Occipital lobe (tissue), 2 donors: ENCODE results near the gene HMCN2. TPM values are rescaled to one million over a fixed set of nuclear protein-coding genes. Genes with fewer than 3 reads are reported as not detected.
"Not testable (repeated sequence)": the region's sequence is repeated elsewhere in the genome, so short reads cannot be mapped to it uniquely, and the experiment has no call there.

Experiments
- DNase-seq: peaks from one replicate; lab custom pipeline; 2025; lab: John Stamatoyannopoulos, UW
- total RNA-seq: library from RNA; depleted of rRNA; stranded (reverse); fragments of >200 nt; gene quantifications from one replicate; pipeline ENCODE4 v1.2.3, GENCODE V29; 2014

HMCN2 gene
- total RNA-seq, 1 donor from 2014 or later: not detected

- no peak for DNase-seq
Measured at GRCh38 chr9:130385257-130385656, 119.7 kb downstream of the HMCN2 start.

- DNase-seq: no peak
Measured at GRCh38 chr9:130387398-130387797, 121.8 kb downstream of the HMCN2 start.

DNA sequence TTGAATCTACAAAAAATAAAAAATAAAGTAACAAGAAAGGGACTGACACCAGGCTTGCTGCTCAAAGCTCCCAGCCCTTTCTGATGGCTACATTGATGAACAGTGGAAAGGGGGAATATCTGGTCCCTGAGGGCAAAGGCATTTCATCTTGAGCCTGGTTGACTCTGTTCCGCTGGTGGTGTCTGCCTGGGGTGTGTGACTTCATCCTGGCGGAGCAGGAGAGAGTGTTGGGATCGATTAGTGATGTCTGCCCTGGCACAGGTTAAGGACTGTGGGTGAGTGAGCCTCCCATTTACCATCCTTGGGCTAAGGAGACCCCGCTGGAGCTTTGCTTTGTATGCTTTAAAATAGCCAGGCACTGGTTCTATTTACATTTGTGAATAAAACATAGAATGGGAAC is 122.3 kb downstream of the HMCN2 start:
- no peak for DNase-seq

DNA sequence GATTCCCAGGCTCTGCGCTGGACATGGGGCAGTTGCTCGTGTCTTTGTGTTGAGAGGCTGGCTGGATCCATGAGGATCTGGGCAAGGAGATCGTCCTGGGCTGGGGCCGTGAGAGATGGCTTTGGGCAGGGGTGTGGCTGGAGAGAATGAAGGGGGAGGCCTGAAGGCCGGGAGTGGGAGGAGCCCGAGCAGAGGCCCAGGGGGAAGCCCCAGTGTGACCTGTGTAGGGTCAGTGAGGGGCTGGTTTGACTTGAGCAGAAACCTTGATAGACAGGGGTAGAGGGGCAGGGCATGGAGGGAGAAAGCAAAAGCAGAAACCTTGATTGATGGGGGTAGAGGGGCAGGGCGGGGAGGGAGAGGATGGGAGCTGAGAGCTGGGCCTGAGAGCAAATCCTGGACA is 124.8 kb downstream of the HMCN2 start:
- DNase-seq: no peak

DNA sequence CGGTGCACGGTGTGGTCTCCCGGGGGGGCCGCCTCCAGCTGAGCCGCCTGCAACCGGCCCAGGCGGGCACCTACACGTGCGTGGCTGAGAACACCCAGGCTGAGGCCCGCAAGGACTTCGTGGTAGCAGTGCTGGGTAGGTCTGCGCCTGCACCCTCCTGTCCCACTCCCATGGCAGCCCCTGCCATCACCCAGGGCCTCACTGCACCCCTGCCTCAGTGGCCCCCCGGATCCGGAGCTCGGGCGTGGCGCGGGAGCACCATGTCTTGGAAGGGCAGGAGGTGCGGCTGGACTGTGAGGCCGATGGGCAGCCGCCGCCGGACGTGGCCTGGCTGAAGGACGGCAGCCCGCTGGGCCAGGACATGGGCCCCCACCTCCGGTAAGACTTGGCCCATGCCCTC is 125.4 kb downstream of the HMCN2 start:
- no peak for DNase-seq

DNA sequence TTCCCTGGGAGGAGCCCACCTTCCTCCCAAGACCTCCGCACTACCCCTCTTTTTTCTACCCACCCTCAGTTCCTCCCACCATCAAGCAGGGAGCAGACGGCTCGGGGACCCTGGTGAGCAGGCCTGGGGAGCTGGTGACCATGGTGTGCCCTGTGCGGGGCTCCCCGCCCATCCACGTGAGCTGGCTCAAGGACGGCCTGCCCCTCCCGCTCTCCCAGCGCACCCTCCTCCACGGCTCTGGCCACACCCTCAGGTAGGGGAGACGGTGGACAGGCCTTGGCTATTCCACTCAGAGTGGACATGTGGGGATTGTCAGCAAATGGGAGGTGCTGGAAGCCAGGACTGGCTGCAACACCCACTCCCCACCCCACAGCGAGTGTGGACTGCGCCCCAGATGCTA is 126.3 kb downstream of the HMCN2 start:
- DNase-seq: no peak

DNA sequence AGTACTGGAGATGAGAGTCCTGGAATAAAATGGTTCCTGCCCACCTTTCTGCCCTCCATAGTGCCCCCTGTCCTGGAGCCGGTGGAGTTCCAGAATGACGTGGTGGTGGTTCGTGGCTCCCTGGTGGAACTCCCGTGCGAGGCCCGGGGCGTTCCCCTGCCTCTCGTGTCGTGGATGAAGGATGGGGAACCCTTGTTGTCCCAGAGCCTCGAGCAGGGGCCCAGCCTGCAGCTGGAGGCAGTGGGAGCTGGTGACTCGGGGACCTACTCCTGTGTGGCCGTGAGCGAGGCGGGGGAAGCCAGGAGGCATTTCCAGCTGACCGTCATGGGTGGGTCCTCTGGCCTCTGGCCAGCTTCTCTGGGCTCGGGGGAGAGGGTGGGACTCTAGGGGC is 128.1 kb downstream of the HMCN2 start:
- DNase-seq: no peak

- no peak for DNase-seq
Measured at GRCh38 chr9:130394320-130394719, 128.8 kb downstream of the HMCN2 start.

DNA sequence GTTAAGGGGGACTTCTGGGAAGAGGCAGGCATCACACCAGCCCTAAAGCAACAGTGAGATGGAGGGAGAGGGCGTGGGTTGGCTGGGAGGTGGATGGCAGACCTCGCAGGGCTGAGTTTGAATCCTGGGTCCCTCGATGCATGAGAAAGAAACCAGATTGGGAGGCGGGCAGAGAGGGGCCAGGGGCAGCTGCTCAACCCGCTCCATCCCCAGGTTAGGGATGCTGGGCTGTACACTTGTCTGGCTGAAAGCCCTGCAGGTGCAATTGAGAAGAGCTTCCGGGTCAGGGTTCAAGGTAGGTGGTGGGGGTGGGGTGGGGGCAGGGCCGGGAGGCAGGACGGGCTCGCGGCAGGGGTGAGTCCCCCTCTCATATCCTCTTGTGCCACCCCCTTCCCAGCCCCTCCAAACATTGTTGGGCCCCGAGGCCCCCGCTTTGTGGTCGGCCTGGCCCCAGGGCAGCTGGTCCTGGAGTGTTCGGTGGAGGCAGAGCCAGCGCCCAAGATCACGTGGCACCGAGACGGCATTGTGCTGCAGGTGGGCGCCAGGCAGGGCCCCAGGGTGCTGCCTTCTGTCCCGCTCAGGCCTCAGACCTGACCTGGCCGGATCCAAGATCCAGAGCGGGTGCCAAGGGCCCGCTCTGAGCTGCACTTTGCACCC is 129.4 kb downstream of the HMCN2 start:
- DNase-seq: no peak

DNA sequence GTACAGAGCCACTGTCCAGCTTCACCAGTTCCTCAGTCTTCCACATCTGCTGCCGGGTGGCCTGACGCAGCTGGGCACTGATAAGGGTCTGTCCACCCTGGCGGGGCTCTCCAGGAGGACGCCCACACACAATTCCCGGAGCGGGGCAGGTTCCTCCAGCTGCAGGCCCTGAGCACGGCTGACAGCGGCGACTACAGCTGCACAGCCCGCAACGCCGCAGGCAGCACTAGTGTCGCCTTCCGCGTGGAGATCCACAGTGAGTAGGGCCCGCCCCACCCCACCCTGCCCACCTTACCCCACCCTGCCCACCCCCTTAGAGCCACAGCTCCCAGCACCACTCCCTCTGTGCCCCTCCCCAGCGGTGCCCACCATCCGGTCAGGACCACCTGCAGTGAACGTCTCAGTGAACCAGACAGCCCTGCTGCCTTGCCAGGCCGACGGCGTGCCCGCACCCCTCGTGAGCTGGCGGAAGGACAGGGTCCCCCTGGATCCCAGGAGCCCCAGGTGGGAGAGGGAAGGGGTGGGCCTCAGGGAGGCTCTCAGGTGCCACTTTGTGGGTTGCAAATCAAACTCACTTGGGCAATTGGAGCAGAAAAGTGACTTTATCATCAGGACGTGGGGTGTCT is 130.4 kb downstream of the HMCN2 start:
- no peak for DNase-seq

DNA sequence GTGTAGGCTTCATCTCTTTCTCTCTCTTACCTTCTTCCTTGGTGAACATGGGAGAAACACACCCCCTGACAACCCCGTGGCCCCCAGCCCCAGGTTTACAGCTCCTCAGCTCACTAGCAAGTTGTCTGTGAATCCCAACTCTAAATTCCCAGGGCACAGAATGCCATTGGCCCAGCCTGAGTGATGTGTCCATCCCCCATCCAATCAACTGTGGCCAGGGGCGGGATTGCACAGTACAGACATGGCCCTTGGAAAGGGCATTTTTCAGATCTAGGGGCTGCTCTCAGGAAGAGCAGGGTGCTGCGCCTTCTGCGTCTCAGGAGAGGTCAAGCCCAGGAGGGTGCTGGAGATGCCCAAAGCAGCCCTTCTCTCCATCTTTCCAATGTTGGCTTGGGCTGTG is 131.0 kb downstream of the HMCN2 start:
- DNase-seq: no peak

DNA sequence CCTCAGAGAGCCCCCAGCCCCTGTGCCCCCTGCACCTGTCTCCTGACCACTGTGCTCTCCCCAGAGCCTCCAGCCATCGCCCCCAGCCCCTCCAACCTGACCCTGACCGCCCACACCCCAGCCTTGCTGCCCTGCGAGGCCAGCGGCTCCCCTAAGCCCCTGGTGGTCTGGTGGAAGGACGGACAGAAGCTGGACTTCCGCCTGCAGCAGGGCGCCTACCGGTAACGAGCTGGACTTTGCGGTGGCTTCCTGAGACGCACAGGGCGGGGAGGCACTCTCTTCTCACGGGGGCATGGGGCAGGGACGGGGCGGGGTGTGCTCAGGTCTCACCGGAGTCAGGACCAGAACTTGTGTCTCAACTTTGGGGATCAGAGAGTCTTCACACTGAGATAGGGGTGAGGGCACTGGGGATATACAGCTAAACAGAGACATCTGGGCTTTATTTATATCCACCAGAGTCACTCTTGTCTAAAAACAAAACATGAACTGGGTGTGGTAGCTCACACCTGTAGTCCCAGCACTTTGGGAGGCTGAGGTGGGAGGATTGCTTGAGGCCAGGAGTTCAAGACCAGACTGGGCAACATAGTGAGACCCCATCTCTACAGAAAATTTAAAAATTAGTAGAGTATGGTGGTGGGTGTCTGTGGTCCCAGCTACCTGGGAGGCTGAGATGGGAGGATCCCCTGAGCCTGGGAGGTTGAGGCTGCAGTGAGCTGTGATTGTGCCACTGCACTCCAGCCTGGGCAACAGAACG is 133.1 kb downstream of the HMCN2 start:
- DNase-seq: no peak

DNA sequence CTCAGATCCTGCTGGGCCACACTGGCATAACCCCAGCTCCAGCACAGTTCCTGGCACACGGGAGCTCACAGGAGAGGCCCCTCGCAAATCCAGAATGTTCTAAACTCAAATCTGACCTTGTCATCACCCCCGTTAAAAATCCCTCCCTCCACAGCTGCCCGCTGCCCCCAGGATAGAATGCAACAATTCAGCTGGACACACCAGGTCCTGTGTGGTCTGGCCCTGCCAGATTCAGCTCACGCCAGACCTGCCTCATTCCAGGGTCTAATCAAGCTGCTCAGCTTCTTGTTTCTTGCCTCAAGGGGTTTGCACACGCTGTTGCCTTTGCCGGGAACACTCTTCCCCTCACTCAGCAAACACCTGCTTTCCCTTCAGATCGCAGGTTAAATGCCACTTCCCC is 134.2 kb downstream of the HMCN2 start:
- DNase-seq: no peak

DNA sequence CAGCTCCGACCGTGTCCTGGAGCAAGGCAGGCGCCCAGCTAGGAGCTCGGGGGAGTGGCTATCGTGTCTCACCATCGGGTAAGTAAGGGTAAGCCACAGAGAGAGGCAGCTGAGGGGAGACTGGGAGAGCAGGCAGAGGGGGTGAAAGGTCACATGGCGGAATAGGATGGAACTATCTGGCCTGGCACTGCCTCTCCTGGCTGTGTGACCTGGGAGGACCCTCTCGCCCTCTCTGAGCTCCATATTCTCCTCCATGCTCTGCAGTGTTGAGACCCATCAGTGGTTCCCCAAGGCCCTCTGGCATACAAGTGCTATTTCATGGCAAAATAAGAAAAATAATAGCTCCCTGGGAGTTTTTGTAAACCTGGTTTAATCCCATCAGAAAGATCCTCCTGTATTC is 135.3 kb downstream of the HMCN2 start:
- DNase-seq: no peak

DNA sequence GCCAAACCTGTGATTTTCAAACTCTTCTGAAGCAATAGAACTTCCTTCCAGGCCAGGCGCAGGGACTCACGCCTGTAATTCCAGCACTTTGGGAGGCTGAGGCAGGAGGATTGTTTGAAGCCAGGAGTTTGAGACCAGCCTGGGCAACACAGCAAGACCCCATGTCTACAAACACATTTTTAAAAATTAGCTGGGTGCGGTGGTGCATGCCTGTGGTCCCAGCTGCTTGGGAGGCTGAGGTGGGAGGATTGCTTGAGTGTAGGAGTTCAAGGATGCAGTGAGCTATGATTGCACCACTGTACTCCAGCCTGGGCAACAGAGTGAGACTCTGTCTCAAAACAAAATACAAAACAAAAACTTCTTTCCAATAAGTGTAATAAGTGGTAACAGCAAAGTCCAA is 136.2 kb downstream of the HMCN2 start:
- DNase-seq: not testable (repeated sequence)

DNA sequence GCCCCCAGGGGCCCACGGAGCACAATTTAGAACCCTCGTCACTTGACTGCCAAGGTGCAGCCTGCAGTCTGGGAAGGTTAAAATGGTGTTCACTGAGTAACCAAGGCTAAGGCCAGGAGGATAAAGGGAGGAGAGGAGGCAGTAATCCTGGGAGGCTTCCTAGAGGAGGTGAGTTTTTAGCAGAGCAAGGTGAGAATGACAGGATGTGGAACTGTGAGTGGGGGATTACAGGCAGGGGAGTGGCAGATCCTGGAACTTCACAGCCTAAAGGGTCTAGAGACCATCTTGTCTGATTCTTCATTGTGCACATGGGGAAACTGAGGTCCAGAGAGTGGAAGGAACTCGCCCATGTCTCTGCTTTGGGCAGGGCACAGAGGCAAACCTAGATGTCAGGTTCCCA is 136.7 kb downstream of the HMCN2 start:
- DNase-seq: no peak

GRCh38 chr9:130402645-130403440 is 137.3 kb downstream of the HMCN2 start:
- no peak for DNase-seq

GRCh38 chr9:130405657-130406257 is 140.2 kb downstream of the HMCN2 start:
- DNase-seq: no peak

DNA sequence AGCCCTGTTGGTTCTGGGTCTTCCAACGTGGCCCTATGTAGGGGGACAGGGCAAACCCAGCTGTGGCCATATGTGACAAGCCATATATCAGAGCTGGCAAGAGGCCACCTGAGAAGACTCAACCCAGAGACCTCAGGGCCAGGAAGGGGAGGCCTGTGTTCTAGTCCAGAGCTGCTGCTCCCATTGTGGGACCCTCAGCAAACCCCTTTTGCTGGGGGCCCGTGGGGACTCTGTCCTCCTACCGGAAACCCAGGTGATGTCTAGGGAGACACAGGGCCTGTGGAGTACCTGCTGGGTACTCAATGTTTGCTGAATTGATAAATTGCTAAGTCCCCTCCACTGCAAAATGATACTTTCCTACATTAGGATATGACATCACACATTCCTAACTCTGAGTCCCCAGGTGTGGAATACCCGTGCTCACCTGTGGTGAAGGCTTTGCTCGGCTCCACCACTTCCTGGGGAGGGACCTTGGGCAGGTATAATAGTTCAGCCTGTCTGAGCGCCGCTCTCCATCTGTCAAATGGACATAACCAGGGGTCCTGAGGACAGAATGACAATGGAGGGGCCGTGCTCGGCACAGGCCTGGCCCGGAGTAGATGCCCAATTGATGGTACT is 140.8 kb downstream of the HMCN2 start:
- DNase-seq: no peak

DNA sequence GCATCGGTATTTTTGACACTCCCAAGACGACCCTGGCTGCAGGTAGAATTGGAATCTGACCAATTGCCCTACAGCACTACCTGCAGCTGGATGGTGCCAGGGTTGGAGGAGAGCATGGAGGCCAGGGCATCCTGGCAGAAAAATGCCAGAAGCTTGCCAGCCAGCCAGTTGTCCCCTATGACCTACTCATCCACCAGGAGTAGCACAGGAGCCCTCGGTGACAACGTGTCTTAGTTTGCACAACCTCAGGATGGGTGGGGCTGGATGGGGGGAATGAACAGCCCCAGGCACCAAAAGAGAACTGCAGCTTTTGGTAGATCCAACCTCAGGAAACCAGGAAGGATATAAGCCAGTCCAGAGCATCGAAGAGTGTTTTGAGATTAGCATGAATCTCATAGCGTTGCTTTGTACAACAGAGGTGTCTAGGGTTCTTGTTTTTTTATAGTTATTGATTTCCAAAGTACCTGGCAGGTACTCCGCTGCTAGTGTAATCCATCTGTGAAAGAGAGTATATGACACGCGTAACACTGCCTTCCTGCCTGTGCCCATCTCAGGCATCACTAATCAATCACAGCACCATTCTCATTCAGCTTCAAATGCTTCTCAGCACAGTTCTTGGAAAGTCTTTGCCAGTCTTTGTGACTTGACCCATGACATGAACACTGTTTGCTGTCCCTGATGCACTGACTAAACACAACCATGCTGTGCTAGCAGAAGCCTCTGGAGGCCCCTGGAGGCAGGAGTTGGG is 142.5 kb downstream of the HMCN2 start:
- DNase-seq: no peak
